ENCODE results near the gene GALNT16. TPM values are rescaled to one million over a fixed set of nuclear protein-coding genes. Genes with fewer than 3 reads are reported as not detected.
"Not testable (repeated sequence)": the region's sequence is repeated elsewhere in the genome, so short reads cannot be mapped to it uniquely, and the experiment has no call there.

GALNT16 gene
- 10 to 100 TPM in 2 of 4 donors, 1 to 10 TPM in 2; 8.3 to 11.7 (median 10.7) TPM for total RNA-seq

DNA sequence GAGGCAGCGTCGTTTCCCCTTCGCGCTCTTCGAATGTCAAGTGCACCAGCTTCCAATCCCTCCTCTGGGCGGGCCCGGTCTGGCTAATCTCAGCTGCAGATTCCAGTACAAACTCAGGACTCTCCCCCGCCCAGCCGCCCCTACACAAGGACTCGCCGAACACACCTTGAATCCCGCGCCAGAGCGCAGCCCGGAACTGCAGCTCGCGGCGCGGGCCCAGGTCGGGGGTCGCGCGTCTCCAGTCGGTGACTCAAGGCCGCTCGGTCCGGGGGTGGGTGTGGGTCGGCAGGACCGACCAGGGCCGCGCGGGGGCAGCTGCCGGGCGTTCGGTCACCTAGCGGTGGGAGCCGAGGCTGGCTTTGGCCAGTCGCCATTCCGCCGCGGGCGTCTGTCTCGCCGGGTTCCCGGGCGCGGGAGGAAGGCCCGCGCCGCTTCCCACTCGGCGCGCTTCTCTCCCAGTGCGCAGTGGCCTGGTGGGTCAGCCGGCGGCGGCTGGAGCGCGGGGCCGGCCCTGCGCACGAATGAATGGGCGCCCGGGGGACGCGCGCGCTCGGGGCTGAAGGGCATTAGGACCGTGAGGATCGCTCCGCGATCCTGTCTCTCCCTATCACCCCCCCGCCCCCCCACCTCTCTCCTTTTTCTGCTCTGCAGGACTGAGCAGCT is at the start of gene GALNT16:
GALNT16 (plus strand) TSS at position 632 of the 663 bp plus-strand sequence. CDS start 133 bp downstream, outside the sequence.
- Histone ChIP-seq H3K4me3 (peak within 1 kb of the TSS; percentile 33 to 61 (median 50)), H3K27me3 (peaks cover 0 to 54% of the 10 kb centered on the region in 2 donors), H3K36me3 (no peaks in the 10 kb centered on the region), H3K27ac (peak within 1 kb of the TSS in 3 of 4 donors; percentile 0 to 66 (median 66)), H3K4me1 (peaks cover 0 to 42% (median 13%) of the 10 kb centered on the region in 4 donors), H3K9me3 (no peaks in the 10 kb centered on the region)
- no peak for DNase-seq (ENCODE audit: low spot score in 2 of 2)
- 1% methylated on average over 15 to 40 of the region's 74 CpGs for WGBS, 2 donors
- TF ChIP-seq, protein P1, sequence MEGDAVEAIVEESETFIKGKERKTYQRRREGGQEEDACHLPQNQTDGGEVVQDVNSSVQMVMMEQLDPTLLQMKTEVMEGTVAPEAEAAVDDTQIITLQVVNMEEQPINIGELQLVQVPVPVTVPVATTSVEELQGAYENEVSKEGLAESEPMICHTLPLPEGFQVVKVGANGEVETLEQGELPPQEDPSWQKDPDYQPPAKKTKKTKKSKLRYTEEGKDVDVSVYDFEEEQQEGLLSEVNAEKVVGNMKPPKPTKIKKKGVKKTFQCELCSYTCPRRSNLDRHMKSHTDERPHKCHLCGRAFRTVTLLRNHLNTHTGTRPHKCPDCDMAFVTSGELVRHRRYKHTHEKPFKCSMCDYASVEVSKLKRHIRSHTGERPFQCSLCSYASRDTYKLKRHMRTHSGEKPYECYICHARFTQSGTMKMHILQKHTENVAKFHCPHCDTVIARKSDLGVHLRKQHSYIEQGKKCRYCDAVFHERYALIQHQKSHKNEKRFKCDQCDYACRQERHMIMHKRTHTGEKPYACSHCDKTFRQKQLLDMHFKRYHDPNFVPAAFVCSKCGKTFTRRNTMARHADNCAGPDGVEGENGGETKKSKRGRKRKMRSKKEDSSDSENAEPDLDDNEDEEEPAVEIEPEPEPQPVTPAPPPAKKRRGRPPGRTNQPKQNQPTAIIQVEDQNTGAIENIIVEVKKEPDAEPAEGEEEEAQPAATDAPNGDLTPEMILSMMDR (IDR thresholded peaks at IDR 0.05), result peak in 1 of 5 experiments; percentile 30
- TF ChIP-seq EP300 (IDR thresholded peaks at IDR 0.05) (no peak), POLR2A (IDR thresholded peaks at IDR 0.05) (no peak)

DNA sequence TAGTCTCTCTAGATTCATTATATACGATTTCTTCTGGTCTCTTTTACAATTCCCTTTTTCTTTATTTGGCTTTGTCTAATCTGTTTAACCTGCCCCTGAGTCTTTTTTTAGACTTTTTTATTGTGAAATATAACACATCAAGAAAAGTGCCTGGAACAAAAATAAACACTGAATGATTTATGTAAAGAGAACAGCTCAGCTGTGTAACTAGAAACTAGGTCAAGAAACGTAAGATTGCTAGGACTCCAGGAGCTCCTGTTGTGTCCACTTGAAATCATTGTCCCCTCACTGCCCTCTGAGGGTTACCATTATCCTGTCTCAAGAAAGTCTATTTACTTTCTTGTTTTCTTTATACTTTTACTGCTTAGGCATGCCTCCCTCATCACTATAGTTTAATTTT is 45.6 kb upstream of the GALNT16 start:
- TF ChIP-seq, protein P1 (IDR thresholded peaks at IDR 0.05), result no peak
- TF ChIP-seq POLR2A (IDR thresholded peaks at IDR 0.05) (no peak), EP300 (IDR thresholded peaks at IDR 0.05) (no peak)
- WGBS, 2 donors, result 63 to 64% methylated on average over 2 of the region's 2 CpGs
- no peak overlapping the region for H3K4me3 ChIP-seq
- no peaks in the 10 kb centered on the region for H3K9me3 ChIP-seq
- no peak overlapping the region for H3K27ac ChIP-seq
- no peaks in the 10 kb centered on the region for H3K27me3 ChIP-seq
- no peaks in the 10 kb centered on the region for H3K4me1 ChIP-seq
- H3K36me3 ChIP-seq, result peaks cover 0 to 44% (median 0%) of the 10 kb centered on the region in 3 donors
- no peak for DNase-seq (ENCODE audit: low spot score in 2 of 2)

DNA sequence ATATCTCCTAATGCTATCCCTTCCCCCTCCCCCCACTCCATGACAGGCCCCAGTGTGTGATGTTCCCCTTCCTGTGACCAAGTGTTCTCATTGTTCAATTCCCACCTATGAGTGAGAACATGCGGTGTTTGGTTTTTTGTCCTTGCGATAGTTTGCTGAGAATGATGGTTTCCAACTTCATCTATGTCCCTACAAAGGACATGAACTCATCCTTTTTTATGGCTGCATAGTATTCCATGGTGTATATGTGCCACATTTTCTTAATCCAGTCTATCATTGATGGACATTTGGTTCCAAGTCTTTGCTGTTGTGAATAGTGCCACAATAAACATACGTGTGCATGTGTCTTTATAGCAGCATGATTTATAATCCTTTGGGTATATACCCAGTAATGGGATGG is 42.3 kb upstream of the GALNT16 start:
- not testable (repeated sequence) for H3K9me3 ChIP-seq; DNase-seq (ENCODE audit: low spot score in 2 of 2); H3K4me1 ChIP-seq; H3K27ac ChIP-seq; H3K27me3 ChIP-seq; H3K4me3 ChIP-seq
- 95 to 97% methylated on average over 3 of the region's 3 CpGs for WGBS, 2 donors
- H3K36me3 ChIP-seq, result peaks cover 0 to 15% (median 0%) of the 10 kb centered on the region in 3 donors

DNA sequence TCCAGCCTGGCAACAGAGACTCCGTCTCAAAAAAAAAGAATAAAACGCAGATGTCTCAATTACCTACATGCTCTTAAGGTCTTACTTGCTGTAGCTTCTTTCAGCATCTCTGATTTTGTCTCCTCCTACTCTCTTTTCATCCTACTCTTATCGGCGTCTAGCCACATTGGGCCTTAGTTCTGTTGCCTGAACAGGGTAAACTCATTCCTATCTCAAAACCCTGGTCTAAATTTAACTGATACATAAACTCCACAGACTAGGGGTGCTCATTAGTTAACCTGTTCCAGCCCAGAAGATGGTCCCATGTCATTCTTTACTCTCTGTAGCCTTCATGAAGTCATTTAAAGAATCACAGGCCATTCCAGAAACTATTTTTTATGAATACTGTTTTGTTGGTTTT is 35.0 kb upstream of the GALNT16 start:
- H3K4me1 ChIP-seq, result peaks cover 0 to 12% (median 0%) of the 10 kb centered on the region in 4 donors
- 83 to 93% methylated on average over 4 of the region's 4 CpGs for WGBS, 2 donors
- no peak for DNase-seq (ENCODE audit: low spot score in 2 of 2)

DNA sequence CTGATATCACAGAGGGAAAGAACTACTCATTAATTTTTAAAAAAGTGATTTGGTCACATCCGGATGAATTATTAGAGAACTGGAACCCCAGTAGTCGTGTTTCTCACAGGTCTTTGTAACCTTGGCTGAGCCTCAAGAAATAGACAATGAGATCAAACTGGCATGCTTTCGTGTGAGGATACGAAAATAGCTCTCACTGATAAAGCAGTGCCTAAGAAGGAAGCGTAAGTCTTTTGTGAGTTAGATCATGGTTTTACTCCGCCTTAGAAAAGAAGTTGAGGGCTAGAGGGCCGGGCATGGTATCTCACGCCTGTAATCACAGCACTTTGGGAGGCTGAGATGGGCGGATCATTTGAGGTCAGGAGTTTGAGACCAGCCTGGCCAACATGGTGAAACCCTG is 33.8 kb upstream of the GALNT16 start:
- WGBS, 2 donors, result 68 to 71% methylated on average over 9 of the region's 9 CpGs
- Histone ChIP-seq H3K36me3 (peaks cover 0 to 40% (median 0%) of the 10 kb centered on the region in 3 donors), H3K4me1 (peaks cover 0 to 12% (median 0%) of the 10 kb centered on the region in 4 donors), H3K27ac (no peak overlapping the region), H3K27me3 (no peaks in the 10 kb centered on the region), H3K9me3 (no peaks in the 10 kb centered on the region), H3K4me3 (no peak overlapping the region)
- TF ChIP-seq POLR2A (IDR thresholded peaks at IDR 0.05) (no peak), EP300 (IDR thresholded peaks at IDR 0.05) (no peak)
- TF ChIP-seq, protein P1 (IDR thresholded peaks at IDR 0.05), result no peak
- DNase-seq (ENCODE audit: low spot score in 2 of 2), result no peak

More for the DNA sequence above, 35.0 kb upstream of the GALNT16 start:
- H3K9me3 ChIP-seq, result no peaks in the 10 kb centered on the region
- no peak for TF ChIP-seq POLR2A (IDR thresholded peaks at IDR 0.05)
- TF ChIP-seq EP300 (IDR thresholded peaks at IDR 0.05), result no peak
- TF ChIP-seq, protein P1 (IDR thresholded peaks at IDR 0.05), result no peak
- H3K4me3 ChIP-seq, result no peak overlapping the region
- H3K27me3 ChIP-seq, result no peaks in the 10 kb centered on the region
- no peak overlapping the region for H3K27ac ChIP-seq
- peaks cover 0 to 28% (median 0%) of the 10 kb centered on the region in 3 donors for H3K36me3 ChIP-seq

Measured in tibial nerve (tissue), 4 donors.